ENCODE data around the gene SLC25A34. TPM values are rescaled to one million over a fixed set of nuclear protein-coding genes. Genes with fewer than 3 reads are reported as not detected.

Gene SLC25A34
- total RNA-seq, 1 donor from 2014 or later, result 1.6 TPM

DNA sequence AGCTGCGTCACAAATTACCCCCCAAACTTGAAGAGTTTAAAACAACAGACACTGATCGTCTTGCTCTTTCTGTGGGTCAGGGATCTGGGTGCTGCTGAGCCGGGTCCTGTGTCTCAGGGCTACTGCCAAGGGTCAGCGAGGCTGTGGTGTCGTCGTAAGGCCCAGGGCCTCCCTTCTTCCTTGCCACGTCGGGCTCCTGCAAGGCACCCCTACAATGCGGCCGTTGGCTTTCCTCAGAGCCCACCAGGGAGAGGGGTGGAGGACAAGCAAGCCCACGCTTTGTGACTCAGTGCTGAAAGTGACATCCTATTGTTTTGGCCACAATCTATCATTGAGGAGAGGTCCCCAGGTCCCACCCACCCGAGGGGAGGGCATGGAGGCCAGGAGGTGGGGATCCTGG, 14.9 kb downstream of the SLC25A34 start:
- intact Hi-C loops (cut with micrococcal nuclease), result no loop called here

GRCh38 chr1:15751717-15752116, 15.7 kb downstream of the SLC25A34 start:
- intact Hi-C loops (cut with micrococcal nuclease), result no loop called here

DNA sequence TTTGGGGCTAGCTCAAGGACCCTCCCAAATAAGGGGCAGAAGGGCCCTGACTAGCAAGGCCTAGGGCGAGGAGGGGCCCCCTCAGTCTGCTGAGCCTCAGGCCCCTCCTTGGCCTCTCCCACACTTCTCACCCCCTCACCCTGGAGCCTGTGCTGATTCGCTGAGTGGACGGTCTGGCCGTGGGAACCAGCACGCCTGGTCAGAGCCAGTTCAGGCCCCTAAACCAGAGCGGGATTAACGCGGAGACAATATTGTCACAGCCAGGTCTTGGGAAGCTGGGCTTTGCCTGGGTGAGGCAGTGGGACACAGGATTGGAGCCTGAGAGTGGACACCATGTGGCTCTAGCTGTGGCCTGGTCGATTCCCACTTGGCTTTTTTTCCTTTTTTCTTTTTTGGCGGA, 17.7 kb downstream of the SLC25A34 start:
- intact Hi-C loops (cut with micrococcal nuclease), result no loop called here

- intact Hi-C loops (cut with micrococcal nuclease), result no loop called here
Measured at GRCh38 chr1:15755021-15755645, 19.1 kb downstream of the SLC25A34 start.

GRCh38 chr1:15755646-15756040, 19.6 kb downstream of the SLC25A34 start:
- intact Hi-C loops (cut with micrococcal nuclease), result no loop called here

- intact Hi-C loops (cut with micrococcal nuclease), result no loop called here
Measured at GRCh38 chr1:15756143-15757015, 20.3 kb downstream of the SLC25A34 start.

- intact Hi-C loops (cut with micrococcal nuclease), result no loop called here
Measured at GRCh38 chr1:15757016-15757543, 21.0 kb downstream of the SLC25A34 start.

- intact Hi-C loops (cut with micrococcal nuclease), result no loop called here
Measured at GRCh38 chr1:15757575-15758342, 21.7 kb downstream of the SLC25A34 start.

- intact Hi-C loops (cut with micrococcal nuclease), result no loop called here
Measured at GRCh38 chr1:15758343-15758931, 22.4 kb downstream of the SLC25A34 start, which contains the start of gene FBLIM1. TSS of gene FBLIM1 (plus strand) at chr1:15758795. CDS start at chr1:15764984, 6,189 bp downstream.

DNA sequence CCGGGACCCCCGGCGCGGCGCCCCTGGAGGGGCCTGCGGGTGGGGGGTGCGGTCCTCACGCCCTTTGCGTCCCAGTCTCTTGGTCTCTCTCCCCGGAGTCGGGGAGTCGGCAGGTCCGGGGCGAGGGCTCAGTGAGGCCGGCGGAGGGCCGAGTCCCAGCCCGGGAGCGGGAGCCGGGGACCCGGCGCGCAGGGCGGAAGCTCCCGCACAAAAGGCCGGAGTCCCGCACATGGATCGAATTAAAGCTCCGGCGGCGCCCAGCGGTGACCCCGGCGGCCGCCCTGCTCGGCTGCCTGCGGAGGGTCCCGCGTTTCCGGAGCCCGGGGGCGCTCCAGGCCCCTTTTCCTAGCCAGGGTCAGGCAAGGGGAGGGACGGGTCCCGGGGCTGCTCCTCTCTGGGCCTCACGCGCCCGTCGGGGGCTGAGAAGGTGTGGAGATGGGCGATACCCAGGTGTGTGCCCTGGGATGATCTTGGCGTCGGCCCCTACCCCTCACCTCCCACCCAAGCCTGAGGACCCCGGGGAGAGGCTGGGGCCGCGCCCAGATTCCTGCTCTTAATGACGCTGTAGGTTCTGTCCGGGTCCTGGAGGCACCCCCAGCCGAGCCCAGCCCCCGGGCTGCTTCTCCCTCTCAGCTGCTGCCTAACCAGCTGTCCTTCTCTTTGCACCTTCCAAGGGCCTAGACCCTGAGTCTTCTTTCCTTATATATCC, 23.0 kb downstream of the SLC25A34 start:
- intact Hi-C loops (cut with micrococcal nuclease), result no loop called here

DNA sequence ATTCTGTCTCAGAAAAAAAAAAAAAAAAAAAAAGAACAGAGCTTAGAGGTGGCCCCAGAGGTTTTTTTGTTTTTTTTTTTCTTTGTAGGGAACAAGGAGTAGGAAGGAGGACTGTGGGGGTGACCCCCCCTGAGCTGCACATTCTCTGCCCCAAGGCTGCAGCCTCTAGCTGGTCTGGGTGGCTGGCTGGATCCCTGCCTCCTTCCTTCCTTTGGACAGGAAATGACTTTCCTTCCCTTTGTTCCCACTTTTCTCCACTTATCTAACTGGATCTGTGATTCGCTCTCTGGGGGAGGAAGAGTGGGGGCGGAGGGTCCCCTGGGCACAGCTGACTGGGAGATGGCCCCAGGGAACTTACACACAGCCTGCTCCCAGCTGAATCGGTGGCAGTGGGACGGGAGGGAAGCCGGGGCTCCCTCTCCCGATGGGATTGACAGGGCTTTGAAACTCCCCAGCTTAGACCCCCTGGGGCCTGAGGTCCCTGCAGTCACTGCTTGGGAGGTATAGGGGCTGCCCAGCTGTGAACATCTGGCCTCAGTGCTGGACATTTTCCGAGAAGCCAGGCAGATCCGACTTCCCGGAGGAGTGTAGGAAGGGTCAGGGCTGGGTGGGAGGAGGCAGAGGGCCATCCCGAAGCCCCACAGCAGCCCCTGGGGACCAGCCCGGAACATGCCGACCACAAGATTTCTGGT, 24.6 kb downstream of the SLC25A34 start:
- intact Hi-C loops (cut with micrococcal nuclease), result no loop called here

- intact Hi-C loops (cut with micrococcal nuclease), result no loop called here
Measured at GRCh38 chr1:15761366-15762128, 25.5 kb downstream of the SLC25A34 start.

DNA sequence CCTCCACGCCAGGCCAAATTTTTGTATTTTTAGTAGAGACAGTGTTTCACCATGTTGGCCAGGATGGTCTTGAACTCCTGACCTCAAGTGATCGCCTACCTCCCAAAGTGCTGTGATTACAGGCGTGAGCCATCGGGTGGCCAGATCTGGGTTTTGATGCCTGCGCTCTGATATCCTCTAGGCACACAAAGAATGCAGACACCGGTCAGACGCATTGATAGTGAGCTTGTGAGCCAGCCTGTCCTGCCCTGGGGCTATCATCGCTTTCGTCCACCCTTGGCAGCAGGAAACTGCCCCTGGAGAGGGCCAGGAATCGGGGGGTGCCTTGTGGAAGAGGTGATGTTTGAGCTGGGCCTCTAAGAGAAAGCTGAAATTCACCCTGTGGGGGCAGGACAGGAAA, 26.5 kb downstream of the SLC25A34 start:
- intact Hi-C loops (cut with micrococcal nuclease), result no loop called here

- intact Hi-C loops (cut with micrococcal nuclease), result no loop called here
Measured at GRCh38 chr1:15764269-15764764, 28.3 kb downstream of the SLC25A34 start.

DNA sequence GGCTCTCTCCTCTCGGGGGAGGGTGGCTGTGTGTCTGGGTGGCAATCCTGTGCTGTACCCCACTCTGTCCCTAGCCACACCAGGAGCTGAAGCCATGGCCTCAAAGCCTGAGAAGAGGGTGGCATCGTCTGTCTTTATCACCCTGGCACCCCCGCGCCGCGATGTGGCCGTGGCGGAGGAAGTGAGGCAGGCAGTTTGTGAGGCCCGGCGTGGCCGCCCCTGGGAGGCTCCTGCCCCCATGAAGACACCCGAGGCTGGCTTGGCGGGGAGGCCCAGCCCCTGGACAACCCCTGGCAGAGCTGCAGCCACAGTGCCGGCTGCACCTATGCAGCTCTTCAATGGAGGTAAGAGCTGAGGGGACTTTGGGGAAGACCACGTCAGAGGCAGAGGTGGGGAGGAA, 28.8 kb downstream of the SLC25A34 start:
- intact Hi-C loops (cut with micrococcal nuclease), result no loop called here

GRCh38 chr1:15765495-15766194, 29.6 kb downstream of the SLC25A34 start:
- intact Hi-C loops (cut with micrococcal nuclease), result no loop called here

- intact Hi-C loops (cut with micrococcal nuclease), result no loop called here
Measured at GRCh38 chr1:15767941-15768340, 31.9 kb downstream of the SLC25A34 start.

GRCh38 chr1:15768388-15768787, 32.3 kb downstream of the SLC25A34 start:
- intact Hi-C loops (cut with micrococcal nuclease), result no loop called here

Measured in T-helper 1 cell treated with Interleukin-12 subunit alpha and Interleukin-12 subunit beta and Interleukin-4 antibody, amounts not matched to agents 30 ng/mL and 1 ng/mL, for 36 hours (primary cell).